ENCODE results near the gene LBP. TPM values are rescaled to one million over a fixed set of nuclear protein-coding genes. Genes with fewer than 3 reads are reported as not detected.

LBP gene
- total RNA-seq, result not detected in 2 replicates

DNA sequence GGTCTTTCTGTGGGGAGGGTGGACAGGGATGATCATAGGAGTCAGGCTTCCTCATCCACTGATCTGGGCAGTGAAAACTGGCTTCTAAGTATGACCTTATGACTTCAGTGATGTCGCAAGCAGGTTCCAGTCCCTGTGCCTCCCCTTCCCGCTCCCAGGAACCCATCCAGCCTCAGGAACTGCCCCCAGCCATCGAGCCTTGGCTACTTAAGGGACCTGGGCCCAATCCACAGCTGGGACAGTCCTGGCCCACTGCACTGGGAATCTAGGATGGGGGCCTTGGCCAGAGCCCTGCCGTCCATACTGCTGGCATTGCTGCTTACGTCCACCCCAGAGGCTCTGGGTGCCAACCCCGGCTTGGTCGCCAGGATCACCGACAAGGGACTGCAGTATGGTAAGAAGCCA, at the start of gene LBP:
TSS of gene LBP (plus strand) at position 236 of the 405 bp plus-strand sequence. CDS start at position 271, 35 bp downstream.
- no peak for TF ChIP-seq CTCF (conservative IDR thresholded peaks at IDR 0.05; ENCODE audit: low read depth, low read length)
- DNase-seq (ENCODE audit: low read depth), result no peak
- H3K4me3 ChIP-seq (ENCODE audit: low read depth, low read length), result peak within 1 kb of the TSS; percentile 3

DNA sequence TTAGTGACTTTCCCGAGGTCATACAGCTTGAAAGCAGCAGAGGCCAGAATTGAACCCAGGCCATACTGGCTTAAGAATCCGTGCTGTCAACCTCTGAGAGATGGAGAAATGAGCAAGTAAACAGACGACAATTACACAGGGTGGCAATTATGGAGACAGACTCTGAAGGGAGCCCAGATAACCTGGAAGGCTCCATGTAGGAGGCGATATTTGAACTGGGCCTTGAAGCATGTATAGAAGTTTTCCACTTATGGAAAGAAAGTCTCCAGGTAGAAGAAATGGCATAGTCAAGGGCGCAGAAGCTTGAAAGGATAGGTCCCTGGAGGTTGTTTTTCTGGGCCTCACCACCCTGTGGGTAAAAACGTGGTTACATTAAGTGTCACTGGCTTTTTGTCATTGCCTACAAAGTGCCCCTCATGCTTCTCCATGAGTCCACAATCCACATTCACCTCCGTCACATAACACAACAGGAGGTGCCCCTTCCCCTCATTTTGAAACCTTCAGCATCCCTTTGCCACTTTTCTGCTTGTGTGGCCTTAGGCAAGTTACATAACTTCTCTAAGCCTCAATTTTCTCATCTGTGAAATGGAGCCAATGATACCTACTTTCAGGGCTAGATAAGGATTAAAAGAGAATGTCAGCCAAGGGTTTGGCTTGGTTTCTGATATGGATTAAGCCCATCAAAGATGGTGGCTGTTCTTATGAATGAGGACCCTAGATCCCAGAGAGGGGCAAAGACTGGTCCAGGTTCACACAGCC, 48.2 kb upstream of the LBP start:
- DNase-seq (ENCODE audit: low read depth), result no peak
- TF ChIP-seq CTCF (conservative IDR thresholded peaks at IDR 0.05; ENCODE audit: low read depth, low read length), result no peak
- no peak overlapping the region for H3K4me3 ChIP-seq (ENCODE audit: low read depth, low read length)

GRCh38 chr20:38298768-38299288, 47.5 kb upstream of the LBP start:
- H3K4me3 ChIP-seq (ENCODE audit: low read depth, low read length), result no peak overlapping the region
- DNase-seq (ENCODE audit: low read depth), result no peak
- TF ChIP-seq CTCF (conservative IDR thresholded peaks at IDR 0.05; ENCODE audit: low read depth, low read length), result no peak

GRCh38 chr20:38299963-38300362, 46.3 kb upstream of the LBP start:
- no peak overlapping the region for H3K4me3 ChIP-seq (ENCODE audit: low read depth, low read length)
- DNase-seq (ENCODE audit: low read depth), result no peak
- no peak for TF ChIP-seq CTCF (conservative IDR thresholded peaks at IDR 0.05; ENCODE audit: low read depth, low read length)

GRCh38 chr20:38300438-38300837, 45.8 kb upstream of the LBP start:
- no peak for DNase-seq (ENCODE audit: low read depth)
- no peak overlapping the region for H3K4me3 ChIP-seq (ENCODE audit: low read depth, low read length)
- TF ChIP-seq CTCF (conservative IDR thresholded peaks at IDR 0.05; ENCODE audit: low read depth, low read length), result no peak

DNA sequence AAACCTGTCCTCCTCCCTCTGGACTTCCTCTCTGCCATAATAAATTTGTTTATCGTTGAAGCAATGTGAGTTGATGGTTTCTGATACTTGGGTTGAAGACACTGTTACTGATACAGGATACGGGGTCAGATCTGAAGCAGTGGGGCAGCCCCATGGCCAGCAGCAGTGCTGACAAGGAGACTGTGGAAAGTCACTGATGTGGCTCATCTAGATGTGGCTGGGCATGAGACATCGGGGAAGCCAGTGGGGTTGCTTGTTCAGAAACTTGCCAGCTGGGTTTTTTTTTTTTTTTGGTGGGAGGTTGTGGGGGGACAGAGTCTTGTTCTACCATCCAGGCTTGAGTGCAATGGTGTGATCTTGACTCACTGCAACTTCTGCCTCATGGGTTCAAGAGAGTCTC, 45.0 kb upstream of the LBP start:
- DNase-seq (ENCODE audit: low read depth), result no peak
- no peak overlapping the region for H3K4me3 ChIP-seq (ENCODE audit: low read depth, low read length)
- TF ChIP-seq CTCF (conservative IDR thresholded peaks at IDR 0.05; ENCODE audit: low read depth, low read length), result no peak

DNA sequence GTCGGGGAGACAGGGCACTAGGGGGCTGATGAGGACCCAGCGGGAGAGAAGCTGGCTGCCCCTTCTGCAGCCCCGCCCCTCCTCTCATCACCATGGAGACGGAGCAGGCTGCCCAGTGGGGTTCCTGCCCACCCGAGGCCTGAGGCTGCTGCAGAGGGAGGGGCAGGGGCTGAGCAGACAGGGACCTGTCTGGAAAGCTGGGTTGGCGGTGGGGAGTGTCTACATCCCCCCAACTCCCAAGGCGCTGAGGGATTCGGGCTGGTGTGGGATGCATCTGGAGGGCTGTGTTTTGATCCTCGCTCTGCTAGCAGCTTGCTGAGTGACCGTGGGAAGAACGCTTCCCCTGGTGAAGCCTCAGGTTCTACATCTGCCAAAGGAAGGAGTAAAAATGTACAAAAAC, 43.5 kb upstream of the LBP start:
- H3K4me3 ChIP-seq (ENCODE audit: low read depth, low read length), result no peak overlapping the region
- no peak for DNase-seq (ENCODE audit: low read depth)
- TF ChIP-seq CTCF (conservative IDR thresholded peaks at IDR 0.05; ENCODE audit: low read depth, low read length), result no peak

All from epithelial cell of proximal tubule (primary cell).